HG03135 (cell line): ENCODE measurements around the gene RECQL5.

Source experiments
- ATAC-seq: cut with Tn5 transposase; IDR thresholded peaks from one replicate; pipeline ENCODE4 v1.9.1; 2021; ENCODE audit warnings: mild to moderate bottlenecking, moderate library complexity; ENCODE audit not compliant: unreplicated experiment

Gene RECQL5

DNA sequence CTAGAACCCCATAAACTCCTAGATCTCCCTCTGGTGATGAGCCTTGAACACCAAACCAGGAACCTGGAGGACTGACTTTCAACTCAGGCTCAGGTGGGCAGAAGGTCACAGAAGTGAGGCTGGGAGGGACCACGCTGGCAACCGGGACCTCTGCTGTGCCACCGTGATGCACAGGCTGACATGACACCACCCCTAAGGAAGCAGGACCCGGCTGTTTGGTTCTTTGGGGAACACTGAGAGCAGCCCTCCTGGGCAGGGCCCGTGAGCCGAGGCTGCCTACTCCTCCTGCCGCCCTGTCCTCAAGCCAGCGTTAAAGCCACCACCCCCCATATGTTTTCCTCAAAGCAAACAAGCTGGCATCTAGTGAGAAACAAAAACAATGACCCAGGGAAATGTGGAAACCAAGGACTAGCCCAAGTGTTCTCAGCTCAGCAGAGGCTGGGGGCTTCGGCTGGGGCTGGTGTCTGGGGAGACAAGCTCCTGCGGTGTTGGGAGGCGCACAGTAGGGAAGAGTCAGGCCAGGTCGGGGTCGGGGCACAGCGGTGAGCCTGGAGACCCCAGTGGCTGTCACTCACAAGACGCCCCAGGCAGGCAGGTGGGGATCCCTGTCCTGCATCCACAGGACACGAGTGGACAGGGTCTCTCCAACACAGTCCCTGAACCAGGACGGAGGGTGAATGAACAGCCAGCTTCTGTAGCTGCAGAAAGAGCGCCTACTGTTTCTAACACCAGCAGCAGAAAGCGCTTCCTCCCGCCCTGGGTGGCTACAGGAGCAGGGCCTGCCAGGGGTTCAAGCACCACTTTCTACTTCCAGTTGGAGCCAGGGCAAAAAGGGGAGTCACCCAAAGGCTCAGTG, 32.0 kb downstream of the RECQL5 start:
- no peak for ATAC-seq

DNA sequence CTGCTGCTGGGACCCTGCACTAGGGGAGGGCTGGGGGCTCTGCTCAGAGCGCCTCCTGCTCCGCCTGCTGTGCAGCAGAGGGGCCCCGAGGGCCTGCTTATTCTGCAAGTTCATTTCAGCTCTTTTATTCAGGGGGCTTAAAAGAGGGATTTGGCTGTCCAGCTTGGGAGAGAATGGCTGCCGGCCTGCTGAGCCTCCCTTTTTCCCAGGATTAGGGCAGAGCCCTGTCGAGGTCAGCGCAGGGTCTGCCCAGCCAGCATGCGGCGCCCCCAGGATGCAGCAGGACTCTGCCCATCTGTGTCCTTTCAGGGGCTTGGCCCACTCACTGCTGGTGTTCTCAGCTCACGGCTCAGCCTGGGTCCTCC, 32.6 kb downstream of the RECQL5 start:
- ATAC-seq: no peak

DNA sequence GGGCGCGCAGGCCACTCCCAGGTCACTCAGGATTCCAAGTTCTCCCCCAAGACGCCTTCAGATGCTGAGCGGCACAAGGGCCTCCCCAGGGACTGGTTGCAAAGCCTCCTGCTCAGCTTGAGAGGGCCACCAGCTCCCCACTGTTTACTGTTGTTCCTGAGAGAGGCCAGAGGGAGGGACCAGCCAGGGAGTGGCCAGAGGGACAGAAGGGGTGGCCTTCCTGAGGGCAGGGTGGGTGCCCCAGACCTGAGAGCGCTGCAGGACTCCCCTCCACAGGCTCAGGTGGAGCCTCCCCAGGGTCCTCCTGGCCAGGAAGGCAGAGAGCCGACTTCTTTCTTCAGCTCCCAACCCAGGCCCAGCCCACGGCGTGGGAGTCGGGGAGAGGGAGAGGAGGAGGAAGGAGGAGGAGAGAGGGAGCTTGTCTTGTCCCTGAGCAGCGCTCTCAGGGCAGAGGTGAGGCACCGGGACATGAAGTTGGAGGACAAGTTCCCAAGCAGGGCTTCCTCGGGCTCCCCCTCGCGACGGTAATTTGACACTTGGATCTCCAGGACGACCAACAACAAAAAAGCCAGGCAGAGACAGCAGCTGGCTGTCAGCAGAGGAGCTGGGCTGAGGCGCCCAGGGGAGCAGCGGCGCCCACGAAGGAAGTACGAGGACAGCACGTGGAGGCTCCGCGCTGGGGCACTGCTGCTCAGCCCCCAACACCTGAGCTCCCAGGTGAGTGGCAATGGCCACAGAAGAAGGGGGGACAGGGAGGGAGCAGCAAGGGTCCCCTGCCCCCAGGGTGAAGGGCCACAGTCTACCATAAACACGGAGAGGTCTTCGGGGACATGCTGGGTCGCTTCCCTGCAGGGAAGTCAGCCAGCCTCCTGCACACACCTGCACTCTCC, 33.2 kb downstream of the RECQL5 start:
- ATAC-seq: no peak

DNA sequence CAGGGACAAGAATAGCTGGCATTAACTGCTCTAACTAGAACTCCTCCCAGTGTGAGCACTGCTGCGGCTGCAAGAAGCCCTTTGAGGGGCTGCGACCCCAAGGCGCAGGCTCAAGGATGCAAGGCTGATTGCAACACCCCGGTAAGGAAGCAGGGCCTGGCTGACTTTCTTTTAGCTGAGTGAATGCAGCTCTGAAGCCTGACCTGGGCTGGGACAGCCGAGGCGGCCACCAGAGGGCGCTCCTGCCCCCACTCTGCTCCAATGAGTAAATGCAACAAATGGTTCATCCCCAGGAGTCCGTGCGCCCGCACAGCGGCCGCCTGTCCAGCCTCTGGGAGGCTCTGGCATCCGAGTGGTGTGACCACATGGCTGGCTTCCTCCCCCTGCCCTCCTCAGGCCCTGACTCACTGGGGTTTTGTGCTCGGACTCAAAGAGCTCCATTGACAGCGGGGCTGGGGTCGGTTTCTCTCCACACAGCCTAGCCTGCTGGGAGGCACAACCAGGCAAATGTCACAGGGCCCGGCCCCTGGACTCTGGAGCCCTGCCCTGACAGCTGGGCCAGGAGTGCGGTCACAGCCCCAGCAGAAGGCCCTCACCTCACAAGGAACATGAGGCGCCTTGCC, 34.0 kb downstream of the RECQL5 start, which contains the start of gene SMIM5:
Gene SMIM5 (plus strand): TSS at position 572 of the 623 bp plus-strand sequence. CDS start 6,768 bp downstream, outside the sequence.
- no peak for ATAC-seq

DNA sequence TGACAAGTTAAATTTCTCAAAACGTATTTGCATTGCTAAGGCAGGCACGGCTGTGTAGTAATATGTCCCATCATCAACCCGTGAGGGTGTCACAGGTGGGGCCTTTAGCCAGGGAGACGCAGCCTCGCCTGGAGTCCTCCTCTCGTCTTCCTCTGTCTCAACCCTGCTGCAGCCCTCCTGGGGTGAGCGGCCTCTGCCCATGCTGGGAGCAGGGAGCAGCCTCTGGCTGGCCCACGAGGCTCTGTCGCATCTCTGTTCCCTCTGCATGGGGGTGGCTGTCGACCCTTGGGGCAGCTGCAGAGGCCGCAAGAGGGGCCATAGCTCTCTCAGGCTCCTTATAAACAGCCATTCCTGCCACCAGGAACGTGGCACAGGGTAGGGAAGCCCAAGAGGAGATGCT, 34.5 kb downstream of the RECQL5 start:
- ATAC-seq: no peak

DNA sequence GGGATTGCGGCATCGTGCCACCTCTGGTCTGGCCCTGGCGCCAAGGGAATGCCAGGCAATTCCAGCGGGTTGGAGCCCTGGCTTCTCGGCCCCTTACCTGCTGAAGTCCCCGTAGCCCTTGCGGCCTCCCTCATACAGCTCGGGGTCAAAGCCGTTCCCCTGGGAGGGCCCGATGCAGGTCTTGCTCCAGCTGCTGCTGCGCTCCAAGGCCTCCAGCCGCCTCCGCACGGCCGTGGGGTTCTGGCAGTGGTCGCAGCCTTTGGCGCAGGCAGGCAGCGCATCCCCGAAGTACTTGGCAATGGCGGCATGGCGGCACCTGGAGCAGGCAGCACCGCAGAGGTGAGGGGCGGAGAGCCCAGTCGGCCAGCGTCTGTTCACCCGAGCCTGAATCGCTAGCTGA, 35.6 kb downstream of the RECQL5 start:
- ATAC-seq: no peak

DNA sequence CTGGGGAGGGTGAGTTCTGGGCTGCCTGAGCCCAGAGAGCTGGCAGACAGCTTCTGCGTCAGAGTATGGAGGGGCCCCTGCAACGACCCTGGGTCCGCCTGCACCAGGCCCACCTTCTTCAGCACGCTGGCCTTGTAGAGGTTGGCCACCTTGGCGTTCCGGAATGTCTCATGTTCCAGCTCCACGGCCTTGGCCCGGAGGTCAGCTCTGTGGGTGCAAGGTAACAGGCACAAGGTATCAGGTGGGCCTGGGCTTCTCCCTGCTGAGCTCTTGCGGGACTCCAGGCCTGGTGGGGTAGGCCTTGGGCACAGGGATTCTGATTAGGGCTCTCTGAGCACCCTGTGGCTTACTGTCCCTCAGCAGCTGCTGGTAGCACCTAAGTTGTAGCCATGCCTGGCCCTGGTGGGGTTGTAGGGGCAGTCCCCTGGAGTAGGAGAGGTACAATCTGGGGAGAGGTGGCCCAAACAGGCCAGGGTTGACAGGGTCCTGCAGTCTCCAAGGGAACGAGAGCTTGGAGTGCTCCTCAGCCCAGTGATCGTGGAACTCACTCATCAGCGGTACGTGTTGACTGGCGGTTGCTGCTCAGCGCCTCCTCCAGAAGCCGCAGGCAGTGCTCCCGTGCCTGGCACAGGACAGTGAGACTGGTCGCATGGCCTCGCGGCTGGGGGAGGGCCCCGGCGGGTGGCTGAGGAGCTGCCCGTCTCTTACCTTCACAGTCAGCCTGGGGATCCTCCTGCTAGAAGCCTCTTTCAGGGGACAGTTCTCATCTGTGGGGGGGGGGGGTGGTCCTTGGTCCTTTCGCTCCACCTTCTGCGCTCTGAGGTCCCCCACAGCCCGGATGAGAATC, 36.7 kb downstream of the RECQL5 start:
- no peak for ATAC-seq

DNA sequence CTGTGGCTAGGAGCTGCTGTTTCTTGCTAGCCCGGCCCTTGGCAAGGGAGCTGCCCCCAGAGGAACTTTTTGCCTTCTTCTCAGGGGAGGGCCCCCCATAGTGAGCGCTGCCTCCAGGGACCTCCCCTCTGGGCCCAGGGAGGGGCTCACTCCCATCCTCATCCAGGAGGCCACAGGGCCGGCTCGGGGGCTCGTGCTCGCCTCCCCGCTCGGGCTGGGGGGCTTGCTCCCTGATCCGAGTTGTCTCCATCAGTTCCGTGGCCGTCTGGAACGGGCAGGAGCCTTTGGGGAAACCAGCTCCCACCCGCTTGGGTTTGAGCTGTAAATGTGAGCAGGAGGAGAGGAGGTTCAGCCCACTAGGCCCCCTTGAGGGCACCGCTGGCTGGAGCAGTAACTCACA, 37.8 kb downstream of the RECQL5 start:
- no peak for ATAC-seq

DNA sequence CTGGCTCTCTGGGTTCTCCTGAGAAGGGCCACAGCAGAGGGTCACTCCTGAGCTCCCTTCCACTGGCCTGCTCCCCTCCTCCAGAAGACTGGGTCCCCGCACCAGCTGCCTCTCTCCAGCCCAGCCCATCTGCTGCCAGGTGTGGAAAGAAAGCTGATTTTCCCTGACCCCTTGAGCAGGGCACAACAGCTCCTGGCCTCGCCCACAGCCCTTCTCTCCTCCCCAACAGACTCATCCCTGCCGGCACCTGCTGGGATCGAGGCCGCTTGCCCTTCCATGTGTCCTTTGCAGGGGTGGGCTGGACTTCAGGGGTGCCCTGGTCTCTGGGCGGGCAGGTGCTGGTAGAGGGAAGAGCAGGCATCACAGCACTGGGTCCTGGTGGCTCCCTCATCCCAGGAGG, 38.5 kb downstream of the RECQL5 start:
- ATAC-seq: no peak

DNA sequence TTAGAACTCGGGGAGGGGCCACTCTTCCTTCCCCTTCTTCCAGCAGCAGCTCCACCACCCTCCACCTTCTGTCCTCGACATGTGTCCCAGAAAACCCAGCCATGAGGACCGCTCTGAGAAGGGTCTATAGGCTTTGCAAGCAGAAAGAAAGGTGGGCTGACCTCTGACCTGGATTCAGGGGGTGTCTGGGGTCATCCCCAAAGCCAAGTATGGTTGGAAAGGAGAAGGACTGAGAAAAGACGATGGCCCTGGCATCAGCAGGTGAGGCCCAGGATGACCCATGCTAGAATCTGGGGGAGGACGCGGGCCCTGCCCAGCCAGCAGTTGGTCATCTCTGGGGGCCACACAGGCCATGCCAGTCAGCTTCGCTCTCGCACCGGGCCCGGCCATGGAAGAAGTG, 39.9 kb downstream of the RECQL5 start:
- ATAC-seq: no peak

DNA sequence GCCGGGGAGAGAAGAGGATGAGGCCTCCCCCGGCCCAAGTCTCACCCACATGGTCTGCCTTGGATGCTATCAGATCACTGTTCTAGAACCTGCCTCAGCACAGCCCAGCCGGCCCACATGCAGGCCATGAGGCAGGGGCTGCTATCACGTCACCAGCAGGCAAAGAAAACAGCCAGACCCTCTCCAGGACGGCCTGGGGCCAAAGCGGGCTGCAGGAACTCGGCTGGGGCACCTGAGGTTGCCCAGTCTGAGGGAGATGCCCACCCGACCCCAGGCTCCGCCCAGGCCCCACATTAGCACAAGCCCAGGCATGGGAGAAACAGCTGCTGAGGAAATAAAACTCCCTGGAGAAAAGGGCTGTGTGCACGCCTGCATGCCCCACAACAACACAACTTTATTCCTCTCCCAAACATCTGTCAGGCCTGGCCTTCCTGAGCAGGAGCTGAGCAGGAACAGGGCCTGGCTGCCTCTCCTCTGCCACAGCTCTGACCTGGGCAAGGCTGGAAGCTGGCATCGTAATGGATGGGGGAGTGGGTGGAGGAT, 40.4 kb downstream of the RECQL5 start:
- ATAC-seq: no peak

DNA sequence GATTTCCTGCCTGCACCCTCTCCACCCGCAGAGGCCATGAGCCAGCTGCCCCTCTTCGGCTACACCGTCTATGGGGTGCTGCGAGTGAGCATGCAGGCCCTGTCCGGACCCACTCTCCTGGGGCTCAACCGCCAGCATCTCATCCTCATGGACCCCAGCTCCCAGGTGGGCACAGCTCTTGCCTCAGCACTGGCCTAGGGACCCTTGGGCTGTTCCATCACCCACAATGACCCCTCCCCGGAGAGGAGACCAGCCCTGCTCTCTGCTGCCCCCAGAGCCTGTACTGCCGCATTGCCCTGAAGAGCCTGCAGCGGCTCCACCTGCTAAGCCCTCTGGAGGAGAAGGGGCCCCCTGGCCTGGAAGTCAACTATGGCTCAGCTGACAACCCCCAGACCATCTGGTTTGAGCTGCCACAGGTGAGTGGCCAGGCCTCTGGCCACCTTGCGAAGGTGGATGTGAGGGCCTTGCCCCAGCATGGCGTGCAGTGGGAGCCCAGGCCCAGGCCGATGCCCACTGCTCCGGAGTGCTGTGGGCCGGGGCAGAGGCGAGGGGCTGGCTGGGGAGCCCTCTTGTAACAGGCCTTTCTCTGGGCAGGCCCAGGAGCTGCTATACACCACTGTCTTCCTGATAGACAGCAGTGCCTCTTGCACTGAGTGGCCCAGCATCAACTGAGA, 41.0 kb downstream of the RECQL5 start:
- no peak for ATAC-seq

DNA sequence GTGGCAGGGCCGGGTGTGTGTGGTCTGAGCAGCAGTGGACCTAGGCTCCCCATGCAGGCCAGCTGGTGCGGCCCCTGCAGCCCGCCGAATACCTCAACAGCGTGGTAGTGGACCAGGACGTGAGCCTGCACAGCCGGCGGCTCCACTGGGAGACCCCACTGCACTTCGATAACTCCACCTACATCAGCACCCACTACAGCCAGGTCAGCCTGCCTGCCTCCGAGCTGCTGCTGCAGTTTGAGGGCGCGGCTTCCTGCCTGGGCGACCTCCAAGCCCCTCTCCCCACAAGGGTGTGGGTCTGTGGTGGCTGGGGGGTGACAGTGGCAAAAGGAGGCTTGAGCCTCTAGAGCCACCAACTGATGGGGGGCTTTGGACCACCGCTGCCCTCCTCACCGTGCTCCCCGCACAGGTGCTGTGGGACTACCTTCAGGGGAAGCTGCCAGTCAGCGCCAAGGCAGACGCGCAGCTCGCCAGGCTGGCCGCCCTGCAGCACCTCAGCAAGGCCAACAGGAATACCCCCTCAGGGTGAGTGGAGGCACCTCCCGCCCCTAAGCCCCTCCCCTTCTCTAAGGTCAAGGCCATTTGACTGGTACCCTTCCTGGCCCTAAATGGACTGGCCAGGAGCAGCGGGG, 42.1 kb downstream of the RECQL5 start:
- no peak for ATAC-seq

DNA sequence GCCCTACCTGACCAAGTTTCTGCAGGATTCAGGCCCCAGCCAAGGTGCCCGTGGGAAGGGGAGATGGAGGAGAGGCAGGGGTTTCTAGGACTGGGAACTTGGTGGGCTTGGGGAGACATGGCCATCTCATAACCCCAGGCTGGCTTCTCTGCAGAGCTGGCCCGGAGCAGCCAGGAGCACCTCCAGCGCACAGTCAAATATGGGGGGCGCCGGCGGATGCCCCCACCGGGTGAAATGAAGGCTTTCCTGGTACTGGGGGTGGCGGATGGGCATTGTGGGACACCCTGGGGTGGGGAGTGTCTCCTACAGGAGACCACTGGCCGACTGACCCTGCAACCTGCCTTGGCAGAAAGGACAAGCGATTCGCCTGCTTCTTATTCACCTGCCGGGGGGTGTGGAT, 42.9 kb downstream of the RECQL5 start:
- ATAC-seq: no peak

DNA sequence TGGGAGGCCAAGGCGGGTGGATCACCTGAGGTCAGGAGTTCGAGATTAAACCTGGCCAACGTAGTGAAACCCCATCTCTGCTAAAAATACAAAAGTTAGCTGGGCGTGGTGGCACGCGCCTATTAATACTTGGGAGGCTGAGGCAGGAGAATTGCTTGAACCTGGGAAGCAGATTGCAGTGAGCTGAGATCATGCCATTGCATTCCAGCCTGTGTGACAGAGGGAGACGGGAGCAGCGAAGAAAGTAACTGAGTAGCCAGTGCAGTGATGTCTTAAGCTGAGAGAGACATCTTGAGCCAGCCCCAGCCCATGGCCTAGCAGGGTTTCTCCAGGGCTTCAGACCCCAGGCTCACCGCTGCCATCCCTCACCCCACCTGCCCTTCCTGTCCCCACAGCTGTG, 43.6 kb downstream of the RECQL5 start:
- ATAC-seq: no peak

DNA sequence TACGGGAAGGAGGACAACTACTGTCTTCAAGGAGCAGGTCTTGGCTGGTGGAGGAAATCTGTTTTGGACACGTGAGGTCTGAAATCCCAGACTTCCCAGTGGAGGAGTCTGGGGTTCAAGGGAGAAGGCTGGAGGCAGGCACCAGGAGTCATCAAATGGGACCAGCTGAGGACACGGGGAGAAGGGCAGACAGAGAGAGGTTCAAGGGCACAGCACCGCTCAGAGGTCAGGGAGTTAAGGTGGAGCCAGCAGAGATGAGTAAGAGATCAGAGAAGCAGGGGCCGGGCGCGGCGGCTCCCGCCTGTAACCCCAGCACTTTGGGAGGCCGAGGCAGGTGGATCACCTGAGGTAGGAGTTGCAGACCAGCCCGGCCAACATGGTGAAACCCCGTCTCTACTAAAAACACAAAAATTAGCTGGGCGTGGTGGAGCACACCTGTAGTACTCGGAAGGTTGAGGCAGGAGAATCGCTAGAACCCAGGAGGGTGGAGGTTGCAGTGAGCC, 44.1 kb downstream of the RECQL5 start:
- no peak for ATAC-seq

DNA sequence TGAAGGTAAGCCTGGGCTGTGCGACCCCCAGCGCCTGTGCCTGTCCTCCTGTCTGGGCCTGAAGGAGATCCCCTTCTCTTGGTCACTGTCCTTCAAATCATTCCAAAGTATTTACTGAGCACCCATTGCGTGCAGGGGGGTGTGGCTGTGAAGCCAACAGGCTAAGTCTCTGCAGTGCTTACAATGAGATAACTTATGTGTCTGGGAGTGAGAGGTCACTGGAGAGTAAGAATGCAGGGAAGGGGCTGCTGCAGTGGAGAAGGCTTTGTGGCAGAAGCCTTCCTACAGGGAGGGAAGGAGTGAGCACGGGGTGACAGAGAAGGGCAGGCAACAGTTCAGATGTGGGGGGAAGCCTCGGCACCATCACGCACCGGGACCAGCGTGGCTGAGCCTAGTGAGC, 44.9 kb downstream of the RECQL5 start:
- ATAC-seq: no peak

DNA sequence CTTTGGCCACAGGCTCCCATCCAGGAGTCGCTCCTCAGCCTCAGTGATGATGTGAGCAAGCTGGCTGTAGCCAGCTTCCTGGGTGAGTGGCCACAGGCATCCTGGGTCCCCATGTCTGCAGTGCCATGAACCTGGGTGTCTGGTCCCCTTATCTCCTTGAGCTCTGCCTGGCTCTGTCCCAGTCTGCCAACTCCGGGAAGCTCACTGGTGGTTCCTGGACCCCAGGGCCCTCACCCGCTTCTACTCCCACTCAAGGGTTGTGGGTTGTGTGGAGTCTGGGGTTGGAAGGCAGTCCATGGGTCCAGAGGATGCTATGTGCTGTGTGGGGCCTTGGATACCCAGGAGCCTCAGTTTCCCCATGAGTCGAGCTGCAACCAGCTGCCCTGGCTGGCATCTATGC, 45.5 kb downstream of the RECQL5 start:
- ATAC-seq: no peak
